K562 (cell line): ENCODE data around the gene NEUROG3. TPM values are rescaled to one million over a fixed set of nuclear protein-coding genes. Genes with fewer than 3 reads are reported as not detected.

ENCODE experiments used
- ATAC-seq: fragments of 200-7000 bp; cut with Tn5 transposase; 3 replicates; pipeline ENCODE4 v1.9.1; 2020; ENCODE audit warnings: moderate library complexity
- BruUV-seq: library from RNA; stranded (reverse); fragments of 400-500 nt; replicated peaks from 2 replicates; lab custom pipeline; 2021; lab: Mats Ljungman, UMichigan
- CTCF ChIA-PET: fragments of 300-600 bp; formaldehyde crosslinking; extraction: SDS; loops from one replicate; lab custom pipeline; 2021; ENCODE audit warnings: low intra/inter-chr PET ratio; lab: Yijun Ruan, JAX
- POLR2A ChIA-PET: fragments of 300-600, 350-650 bp; sonication (Branson Sonifier 250); formaldehyde crosslinking; extraction: SDS; loops from one replicate; lab custom pipeline; 2021; ENCODE audit warnings: antibody characterized with exemption, inconsistent platforms; lab: Yijun Ruan, JAX
- DNase-seq, 4 experiments: peaks; one replicate each; pipeline versions ENCODE4 v3.0.0 to v3.0.0-alpha.2; 2011 to 2018; ENCODE audit warnings: low spot score in 3 of 4, mixed read lengths in 3 of 4; ENCODE audit errors: extremely low read depth in 1 of 4
- FAIRE-seq: peaks from 2 replicates; lab custom pipeline; 2011; peaks lifted over from hg19 to GRCh38; lab: Jason Lieb, UNC
- H2AFZ ChIP-seq: 2 replicates; pipeline ENCODE4 v1.6.0; 2011; ENCODE audit warnings: low read depth, low read length, control low read depth, inconsistent platforms
- H3K27ac ChIP-seq: fragments of 200-600 bp; 3 replicates; pipeline ENCODE4 v1.8.0; 2011; ENCODE audit warnings: low read depth, mild to moderate bottlenecking, control low read depth, inconsistent platforms, low read length, moderate library complexity, mixed read lengths; ENCODE audit errors: extremely low read depth
- H3K27me3 ChIP-seq, 2 experiments: fragments of 300-600 bp in 1 of 2; 2 replicates in 1 of 2; 3 replicates in 1 of 2; pipeline versions ENCODE4 v1.6.0 to v1.8.0; 2011; ENCODE audit warnings: inconsistent platforms in 2 of 2, low read length in 2 of 2, mild to moderate bottlenecking in 1 of 2, mixed read lengths in 1 of 2, moderate library complexity in 1 of 2; ENCODE audit not compliant: control insufficient read depth in 2 of 2, insufficient read depth in 2 of 2
- H3K36me3 ChIP-seq: fragments of 300-600 bp; 3 replicates; pipeline ENCODE4 v1.8.0; 2011; ENCODE audit warnings: mild to moderate bottlenecking, low read length, inconsistent platforms; ENCODE audit not compliant: control insufficient read depth, insufficient read depth
- H3K4me1 ChIP-seq, 2 experiments: fragments of 200-600 bp in 1 of 2; replicated peaks in 1 of 2; 2 replicates in 1 of 2; 3 replicates in 1 of 2; pipeline versions ENCODE4 v1.5.1 to v1.8.0; 2011; ENCODE audit warnings: inconsistent platforms in 2 of 2, low read length in 2 of 2, mild to moderate bottlenecking in 1 of 2, mixed read lengths in 1 of 2, moderate library complexity in 1 of 2; ENCODE audit not compliant: control insufficient read depth in 2 of 2, insufficient read depth in 2 of 2
- H3K4me2 ChIP-seq: 2 replicates; pipeline ENCODE4 v1.6.1; 2011; ENCODE audit warnings: low read length, control low read depth, inconsistent platforms, mixed read lengths; ENCODE audit not compliant: insufficient read depth
- H3K4me3 ChIP-seq: fragments of 200-600 bp; sonication (generic), shearing (Covaris generic); 2 replicates; pipeline ENCODE4 v1.5.1; 2016; ENCODE audit warnings: control low read depth, inconsistent platforms
- H3K79me2 ChIP-seq: fragments of 200-600 bp; 3 replicates; pipeline ENCODE4 v1.8.0; 2011; ENCODE audit warnings: low read length, inconsistent platforms; ENCODE audit not compliant: control insufficient read depth, insufficient read depth
- H3K9ac ChIP-seq, 2 experiments: 2 replicates each; pipeline versions ENCODE4 v1.6.0 to v1.6.1; 2011; ENCODE audit warnings: low read depth in 2 of 2, low read length in 2 of 2, control low read depth in 1 of 2, inconsistent platforms in 1 of 2, mild to moderate bottlenecking in 1 of 2, mixed read lengths in 1 of 2; ENCODE audit not compliant: insufficient read depth in 1 of 2
- H3K9me1 ChIP-seq: one replicate; pipeline ENCODE4 v1.6.0; 2011; ENCODE audit warnings: inconsistent platforms, mild to moderate bottlenecking, low read length, moderate library complexity; ENCODE audit not compliant: control insufficient read depth, insufficient read depth
- H3K9me3 ChIP-seq: replicated peaks from 2 replicates; pipeline ENCODE4 v1.5.1; 2011; ENCODE audit warnings: low read depth, low read length, inconsistent platforms; ENCODE audit not compliant: control insufficient read depth, insufficient read depth
- H4K20me1 ChIP-seq: replicated peaks from 2 replicates; pipeline ENCODE4 v1.6.1; 2011; ENCODE audit warnings: low read length, inconsistent platforms, mixed read lengths; ENCODE audit not compliant: control insufficient read depth, insufficient read depth
- ARID2 ChIP-seq: fragments of 450-650 bp; IDR thresholded peaks from 2 replicates; pipeline ENCODE4 v1.6.1; 2017; ENCODE audit warnings: antibody characterized with exemption, mild to moderate bottlenecking
- CBX8 ChIP-seq: fragments of 200-600 bp; sonication (generic); IDR thresholded peaks from 2 replicates; pipeline ENCODE4 v1.6.1; 2012; ENCODE audit warnings: borderline replicate concordance, mixed run types, low read depth, mild to moderate bottlenecking, moderate library complexity, mixed read lengths, low read length, control low read depth, inconsistent platforms; ENCODE audit not compliant: poor library complexity, severe bottlenecking; ENCODE audit errors: extremely low read depth
- FOXK1 ChIP-seq: sonication (generic); formaldehyde crosslinking; IDR thresholded peaks from 2 replicates; pipeline ENCODE4 v1.8.0; 2022; ENCODE audit warnings: missing genetic modification reagents, mild to moderate bottlenecking, borderline replicate concordance
- HDAC3 ChIP-seq: fragments of 450-650 bp; IDR thresholded peaks from 2 replicates; pipeline ENCODE4 v1.6.1; 2018; ENCODE audit warnings: borderline replicate concordance, mild to moderate bottlenecking, moderate library complexity; ENCODE audit not compliant: partially characterized antibody
- HOXB6 ChIP-seq: fragments of 250-450 bp; sonication (Bioruptor Pico); IDR thresholded peaks from 2 replicates; pipeline ENCODE4 v1.5.1; 2022; ENCODE audit warnings: mild to moderate bottlenecking, borderline replicate concordance
- KHSRP ChIP-seq: fragments of 450-650 bp; IDR thresholded peaks from 2 replicates; pipeline ENCODE4 v1.6.1; 2017
- MAFF ChIP-seq: IDR thresholded peaks from 2 replicates; pipeline ENCODE4 v1.6.1; 2012; ENCODE audit warnings: low read length, improper control_type of control experiment
- MCM3 ChIP-seq: fragments of 450-650 bp; IDR thresholded peaks from 2 replicates; pipeline ENCODE4 v1.6.1; 2016
- MEF2D ChIP-seq: conservative IDR thresholded peaks from 2 replicates; pipeline ENCODE4 v1.6.1; 2016; ENCODE audit warnings: low read depth, missing genetic modification characterization, missing compliant biosample characterization
- NR4A1 ChIP-seq, 2 experiments: fragments of 250-450 bp in 1 of 2; fragments of 450-650 bp in 1 of 2; sonication (Bioruptor Pico) in 1 of 2; IDR thresholded peaks; 2 replicates each; pipeline versions ENCODE4 v1.4.0 to v1.6.1; 2016 to 2020; ENCODE audit warnings: mild to moderate bottlenecking in 2 of 2, missing compliant biosample characterization in 1 of 2, missing genetic modification characterization in 1 of 2, moderate library complexity in 1 of 2
- PCBP1 ChIP-seq: fragments of 200-400 bp; formaldehyde crosslinking; IDR thresholded peaks from 2 replicates; pipeline ENCODE4 v1.6.1; 2018; ENCODE audit warnings: mild to moderate bottlenecking, low read depth, low read length; ENCODE audit not compliant: poor library complexity, severe bottlenecking
- SETDB1 ChIP-seq: IDR thresholded peaks from one replicate; pipeline ENCODE4 v1.6.1; 2012; ENCODE audit warnings: low read length, control low read depth, inconsistent platforms
- SRF ChIP-seq, 2 experiments: fragments of 250-450, 450-650 bp in 1 of 2; sonication (Bioruptor Pico) in 1 of 2; sonication (generic) in 1 of 2; formaldehyde crosslinking; IDR thresholded peaks; 2 replicates each; pipeline versions ENCODE4 v1.5.0 to v1.5.1; 2020 to 2022; ENCODE audit warnings: mild to moderate bottlenecking in 1 of 2, missing genetic modification reagents in 1 of 2
- TAL1 ChIP-seq: fragments of 450-650 bp; IDR thresholded peaks from 2 replicates; pipeline ENCODE4 v1.6.1; 2016; ENCODE audit warnings: mild to moderate bottlenecking
- XRCC3 ChIP-seq: fragments of 450-650 bp; IDR thresholded peaks from 2 replicates; pipeline ENCODE4 v1.6.1; 2017; ENCODE audit warnings: mild to moderate bottlenecking, moderate library complexity
- XRCC4 ChIP-seq: IDR thresholded peaks from one replicate; pipeline ENCODE4 v1.6.1; 2011; ENCODE audit not compliant: insufficient read depth, insufficient read length; ENCODE audit errors: extremely low read depth
- ZBTB9 ChIP-seq: fragments of 450-650 bp; formaldehyde crosslinking; IDR thresholded peaks from 2 replicates; pipeline ENCODE4 v1.4.0; 2020; ENCODE audit warnings: mild to moderate bottlenecking, moderate library complexity
- ZNF165 ChIP-seq: fragments of 250-450 bp; sonication (Bioruptor Pico); IDR thresholded peaks from 2 replicates; pipeline ENCODE4 v1.4.0; 2020; ENCODE audit warnings: borderline replicate concordance
- ZNF311 ChIP-seq: fragments of 250-450 bp; sonication (Bioruptor Pico); IDR thresholded peaks from 2 replicates; pipeline ENCODE4 v1.4.0; 2020; ENCODE audit warnings: mild to moderate bottlenecking, moderate library complexity
- WGBS: fragments of 100-300 bp; shearing (Covaris generic); methylation state at CpG from one replicate; pipeline ENCODE4 v1.1.6; 2016; ENCODE audit warnings: low coverage, mixed read lengths; ENCODE audit not compliant: insufficient coverage; ENCODE audit errors: missing lambda C conversion rate; 5-methylcytosine and 5-hydroxymethylcytosine counted together
- in situ Hi-C: fragments of 300-500 bp; cut with MboI; formaldehyde crosslinking; loops from 4 replicates; pipeline ENCODE4 v1.15.0; 2018; ENCODE audit warnings: inconsistent platforms, mixed read lengths
- intact Hi-C: fragments of 100-400 bp; cut with micrococcal nuclease; formaldehyde crosslinking; loops from 2 replicates; pipeline ENCODE4 v1.14.2; 2022
- polyA plus RNA-seq, 8 experiments: library from polyadenylated mRNA; depleted of rRNA in 4 of 8; stranded (reverse) in 5 of 8; unstranded in 3 of 8; fragments of >200 nt; fragmentation: Nextera tagmentation in 2 of 8; fragmentation: Illumina TruSeq in 1 of 8; extraction: Ambion mirVana in 2 of 8; extraction: Trizol in 1 of 8; gene quantifications; 2 replicates each; pipeline versions ENCODE4 v1.2.1 to v1.2.3, GENCODE V29; 2011 to 2014; ENCODE audit warnings: inconsistent platforms in 1 of 8, missing spikeins in 1 of 8
- total RNA-seq, 7 experiments: library from RNA; depleted of rRNA in 6 of 7; stranded (reverse); fragments of >200 nt in 6 of 7; fragmentation: Illumina TruSeq in 2 of 7; extraction: Trizol in 2 of 7; gene quantifications; 2 replicates each; pipeline versions ENCODE4 v1.2.1 to v1.2.3, GENCODE V29; 2011 to 2021; ENCODE audit warnings: low replicate concordance in 1 of 7

NEUROG3 gene
- total and polyA plus RNA-seq, 9 of the 15 experiments (the other 6 are each of a cell fraction or from before 2014, with no cell fraction given) = not detected

GRCh38 chr10:69588358-69588757 is 15.1 kb upstream of the NEUROG3 start:
- CTCF ChIA-PET = no interaction called here
- no peak for ATAC-seq
- intact Hi-C loops = no loop called here

GRCh38 chr10:69584624-69585023 is 11.4 kb upstream of the NEUROG3 start:
- no peaks in the 10 kb centered on the region for H3K9me3 ChIP-seq
- intact Hi-C loops = no loop called here
- no peak overlapping the region for H3K27ac ChIP-seq
- H3K79me2 ChIP-seq = no peaks in the 10 kb centered on the region
- in situ Hi-C loops = no loop called here
- WGBS = 0% methylated on average over 3 of the region's 3 CpGs
- CTCF ChIA-PET = no interaction called here
- DNase-seq (no peak), FAIRE-seq (no peak), ATAC-seq (no peak)
- no peak overlapping the region for H3K4me3 ChIP-seq
- no TSS peak for BruUV-seq
- no peak overlapping the region for H2AFZ ChIP-seq
- H3K9ac ChIP-seq = no peak overlapping the region
- H3K27me3 ChIP-seq = peaks cover 2 to 3% of the 10 kb centered on the region in 2 experiments; a peak in 3 of 5 replicates
- H3K9me1 ChIP-seq = no peaks in the 10 kb centered on the region
- H3K36me3 ChIP-seq = no peaks in the 10 kb centered on the region
- H3K4me1 ChIP-seq = no peaks in the 10 kb centered on the region
- POLR2A ChIA-PET = interaction anchor here (0.6 to 1.4 kb wide), 4 partner anchors 10 to 223 kb away, joined by 3 to 4 read pairs (median 3); no protein-coding TSS in a partner anchor
- no peak overlapping the region for H3K4me2 ChIP-seq
- H4K20me1 ChIP-seq = no peaks in the 10 kb centered on the region
- TF ChIP-seq TAL1 (no peak), MAFF (no peak), FOXK1 (CRISPR knock-in tag) (no peak), XRCC4 (no peak), MCM3 (no peak), SETDB1 (no peak), HDAC3 (no peak), ZNF165 (CRISPR knock-in tag) (no peak), ZBTB9 (CRISPR knock-in tag) (no peak), ZNF311 (no peak), CBX8 (no peak), XRCC3 (no peak), HOXB6 (CRISPR knock-in tag) (no peak), PCBP1 (no peak), MEF2D (tag) (no peak), ARID2 (no peak)

More at GRCh38 chr10:69588358-69588757, 15.1 kb upstream of the NEUROG3 start:
- Histone ChIP-seq H3K4me1 (no peaks in the 10 kb centered on the region), H3K79me2 (no peaks in the 10 kb centered on the region), H3K27ac (no peak overlapping the region), H3K4me3 (no peak overlapping the region), H2AFZ (no peak overlapping the region), H3K36me3 (no peaks in the 10 kb centered on the region), H3K9me3 (no peaks in the 10 kb centered on the region), H3K9ac (no peak overlapping the region), H3K9me1 (no peaks in the 10 kb centered on the region), H3K4me2 (no peak overlapping the region), H3K27me3 (no peaks in the 10 kb centered on the region; a peak in 1 of 5 replicates), H4K20me1 (no peaks in the 10 kb centered on the region)
- FAIRE-seq (no peak), DNase-seq (no peak)
- 0% methylated on average over 3 of the region's 3 CpGs for WGBS
- no TSS peak for BruUV-seq
- peak in 1 of 2 experiments; percentile 83; a peak in 2 of 4 replicates for TF ChIP-seq SRF (CRISPR knock-in tag; IDR thresholded peaks at IDR 0.05)
- no peak for TF ChIP-seq KHSRP
- TF ChIP-seq NR4A1 (CRISPR knock-in tag; IDR thresholded peaks at IDR 0.05) = no peak
- TF ChIP-seq NR4A1 (tag; IDR thresholded peaks at IDR 0.05) = no peak
- POLR2A ChIA-PET = interaction anchor here (0.9 to 2.2 kb wide), 3 partner anchors 9 to 21 kb away, joined by 4 to 6 read pairs (median 5); no protein-coding TSS in a partner anchor
- in situ Hi-C loops = no loop called here
